Adipose tissue (tissue), 3 donors: ENCODE data around the gene PF4V1. TPM values are rescaled to one million over a fixed set of nuclear protein-coding genes. Genes with fewer than 3 reads are reported as not detected.
"Not testable (repeated sequence)": the region's sequence is repeated elsewhere in the genome, so short reads cannot be mapped to it uniquely, and the experiment has no call there.

ENCODE experiments used
- H3K27ac ChIP-seq: one replicate; pipeline ENCODE4 v1.5.1; 2013; ENCODE audit warnings: low read depth, low read length
- WGBS, 3 donors: extraction: QIAGEN DNeasy Blood & Tissue Kit; methylation state at CpG; one replicate each; pipeline ENCODE4 v1.1.7; 2013; 5-methylcytosine and 5-hydroxymethylcytosine counted together
- polyA plus RNA-seq, 3 donors: library from polyadenylated mRNA; stranded (reverse); fragments of 200-250 nt; gene quantifications; one replicate each; pipeline ENCODE4 v1.2.3, GENCODE V29; 2013
- donor health status: healthy with polysubstance abuse.
- donor health status: Bipolar disorder and iron deficiency.
- donor health status: healthy.

The PF4V1 gene
- polyA plus RNA-seq, 3 donors: not detected

- H3K27ac ChIP-seq: no peak overlapping the region
- 66 to 71% (median 68%) methylated on average over 9 of the region's 9 CpGs for WGBS, 3 donors
Observed at GRCh38 chr4:73895201-73896175, 42.4 kb downstream of the PF4V1 start.

- WGBS, 3 donors: 92 to 95% (median 93%) methylated on average over 2 of the region's 2 CpGs
- H3K27ac ChIP-seq: no peak overlapping the region
Observed at GRCh38 chr4:73896416-73896815, 43.3 kb downstream of the PF4V1 start.

- no peak overlapping the region for H3K27ac ChIP-seq
- 52 to 58% (median 54%) methylated on average over 4 of the region's 4 CpGs for WGBS, 3 donors
Observed at GRCh38 chr4:73897380-73898136, 44.5 kb downstream of the PF4V1 start.

GRCh38 chr4:73899338-73899737 lies 46.2 kb downstream of the PF4V1 start:
- H3K27ac ChIP-seq: not testable (repeated sequence)
- 41 to 79% (median 78%) methylated on average over 3 of the region's 3 CpGs for WGBS, 3 donors

GRCh38 chr4:73901031-73901430 lies 47.9 kb downstream of the PF4V1 start:
- H3K27ac ChIP-seq: no peak overlapping the region
- WGBS, 3 donors: 83 to 88% (median 86%) methylated on average over 5 of the region's 5 CpGs

GRCh38 chr4:73902038-73902637 lies 49.0 kb downstream of the PF4V1 start:
- no peak overlapping the region for H3K27ac ChIP-seq
- 79 to 93% (median 86%) methylated on average over 1 of the region's 1 CpG for WGBS, 3 donors

GRCh38 chr4:73902817-73903547 lies 49.9 kb downstream of the PF4V1 start:
- H3K27ac ChIP-seq: no peak overlapping the region
- 75 to 90% (median 88%) methylated on average over 3 of the region's 3 CpGs for WGBS, 3 donors

Other genes starting within 250 kb of the PF4V1 start
- 1 to 10 TPM in 2 of 3 donors, under 1 TPM in 1; 0.11 to 3.8 (median 1.1) TPM for gene RASSF6, start 232.9 kb upstream of the PF4V1 start, polyA plus RNA-seq
- 10 to 100 TPM in 2 of 3 donors, 1 to 10 TPM in 1; 1.6 to 91.7 (median 15.2) TPM for gene CXCL8, start 112.7 kb upstream of the PF4V1 start, polyA plus RNA-seq
- gene CXCL6, start 16.6 kb upstream of the PF4V1 start, polyA plus RNA-seq: 10 to 100 TPM in 1 of 3 donors, 1 to 10 TPM in 1, under 1 TPM in 1; 0.79 to 13.9 (median 1.1) TPM
- 100 to 1,000 TPM in 1 of 3 donors, 1 to 10 TPM in 2; 4.4 to 277 (median 6.7) TPM for gene CXCL1, start 16.1 kb downstream of the PF4V1 start, polyA plus RNA-seq
- gene PF4, start 128.7 kb downstream of the PF4V1 start, polyA plus RNA-seq: 1 to 10 TPM in 1 of 3 donors, under 1 TPM in 2; 0.31 to 1.1 (median 0.67) TPM
- gene PPBP, start 134.9 kb downstream of the PF4V1 start, polyA plus RNA-seq: 1 to 10 TPM in 1 of 3 donors, under 1 TPM in 1, not detected in 1; 0.62 to 4.4 TPM
- gene CXCL5, start 145.4 kb downstream of the PF4V1 start, polyA plus RNA-seq: 1 to 10 TPM in 1 of 3 donors, under 1 TPM in 2; 0.06 to 5.4 (median 0.34) TPM
- gene CXCL3, start 185.4 kb downstream of the PF4V1 start, polyA plus RNA-seq: 10 to 100 TPM in 1 of 3 donors, 1 to 10 TPM in 1, under 1 TPM in 1; 0.86 to 63.6 (median 4.4) TPM
- gene CXCL2, start 245.9 kb downstream of the PF4V1 start, polyA plus RNA-seq: 100 to 1,000 TPM in 1 of 3 donors, 10 to 100 TPM in 2; 32.6 to 314 (median 78.2) TPM